GM12878 (cell line): Measurements from ENCODE around the gene FSHR. TPM values are rescaled to one million over a fixed set of nuclear protein-coding genes. Genes with fewer than 3 reads are reported as not detected.

Source experiments
- BRCA1 ChIP-seq: IDR thresholded peaks from 2 replicates; pipeline ENCODE4 v1.6.1; 2011; ENCODE audit warnings: low read depth, low read length, improper control_type of control experiment
- CBFB ChIP-seq: IDR thresholded peaks from 2 replicates; pipeline ENCODE4 v1.6.1; 2016; ENCODE audit warnings: antibody characterized with exemption, low read depth
- ESRRA ChIP-seq: IDR thresholded peaks from 2 replicates; pipeline ENCODE4 v1.6.1; 2012; ENCODE audit warnings: mild to moderate bottlenecking, low read length, improper control_type of control experiment
- HCFC1 ChIP-seq: fragments of 150-350 bp; IDR thresholded peaks from 2 replicates; pipeline ENCODE4 v1.6.1; 2014; ENCODE audit warnings: low read length
- MTA2 ChIP-seq: fragments of 450-650 bp; IDR thresholded peaks from 2 replicates; pipeline ENCODE4 v1.6.1; 2016; ENCODE audit warnings: low read depth, mild to moderate bottlenecking, moderate library complexity
- NBN ChIP-seq: fragments of 450-650 bp; IDR thresholded peaks from 2 replicates; pipeline ENCODE4 v1.6.1; 2016
- RAD51 ChIP-seq: fragments of 450-650 bp; IDR thresholded peaks from 2 replicates; pipeline ENCODE4 v1.6.1; 2016; ENCODE audit warnings: moderate library complexity, mild to moderate bottlenecking, inconsistent platforms
- TARDBP ChIP-seq: IDR thresholded peaks from 2 replicates; pipeline ENCODE4 v1.6.1; 2016; ENCODE audit warnings: borderline replicate concordance
- ZBTB40 ChIP-seq: fragments of 450-650 bp; IDR thresholded peaks from 2 replicates; pipeline ENCODE4 v1.6.1; 2016; ENCODE audit warnings: mild to moderate bottlenecking, moderate library complexity, borderline replicate concordance
- polyA plus RNA-seq, 11 experiments: library from polyadenylated mRNA; depleted of rRNA in 4 of 11; unstranded in 6 of 11; stranded (reverse) in 5 of 11; fragments of >200 nt; fragmentation: Nextera tagmentation in 4 of 11; fragmentation: Illumina TruSeq in 1 of 11; extraction: Ambion mirVana in 4 of 11; extraction: Trizol in 1 of 11; gene quantifications; 1 replicate in 1 of 11; 2 replicates in 10 of 11; pipeline versions ENCODE4 v1.2.1 to v1.2.3, GENCODE V29; 2011 to 2016; ENCODE audit warnings: inconsistent platforms in 2 of 11, missing spikeins in 2 of 11, low read depth in 1 of 11
- total RNA-seq, 4 experiments: library from RNA; depleted of rRNA in 3 of 4; stranded (reverse); fragments of >200 nt in 3 of 4; fragmentation: Illumina TruSeq in 1 of 4; extraction: Trizol in 1 of 4; gene quantifications; 2 replicates each; pipeline versions ENCODE4 v1.2.1 to v1.2.3, GENCODE V29; 2013 to 2021
- TF ChIP-seq, protein P1 (sequence below), 3 experiments: IDR thresholded peaks in 2 of 3; conservative IDR thresholded peaks in 1 of 3; 2 replicates each; pipeline ENCODE4 v1.5.1; 2011; ENCODE audit warnings: low read depth in 3 of 3, low read length in 3 of 3, mild to moderate bottlenecking in 3 of 3, control low read depth in 2 of 3, moderate library complexity in 2 of 3, inconsistent platforms in 1 of 3, mixed read lengths in 1 of 3; ENCODE audit not compliant: control insufficient read depth in 2 of 3, insufficient read depth in 1 of 3; ENCODE audit errors: extremely low read depth in 1 of 3
- TF ChIP-seq, protein P2 (sequence below): fragments of 450-650 bp; IDR thresholded peaks from 2 replicates; pipeline ENCODE4 v1.6.1; 2016; ENCODE audit warnings: mild to moderate bottlenecking

Gene FSHR
- total and polyA plus RNA-seq, 10 of the 15 experiments (the other 5 are each of a cell fraction or from before 2014, with no cell fraction given), result not detected

DNA sequence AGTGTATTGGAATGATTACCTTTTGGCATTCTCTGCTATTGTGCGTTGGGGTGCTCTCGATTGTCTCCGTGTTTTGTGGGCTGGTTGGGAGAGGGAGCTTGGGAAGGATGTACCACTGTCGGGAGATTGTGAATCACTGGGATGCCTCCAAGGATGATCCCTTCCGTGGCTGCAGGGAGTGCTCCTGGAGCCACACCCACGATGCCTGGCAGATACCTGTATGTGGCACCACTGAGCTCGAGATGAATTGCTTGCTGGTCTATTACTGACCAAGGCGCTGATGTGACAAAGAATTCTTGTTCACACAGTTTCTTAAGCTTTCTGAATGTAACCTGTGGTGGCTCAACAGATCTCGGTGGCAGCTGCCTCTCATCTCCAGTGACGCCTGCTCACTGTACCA is 239.1 kb downstream of the FSHR start (continued):
- TF ChIP-seq, protein P1, sequence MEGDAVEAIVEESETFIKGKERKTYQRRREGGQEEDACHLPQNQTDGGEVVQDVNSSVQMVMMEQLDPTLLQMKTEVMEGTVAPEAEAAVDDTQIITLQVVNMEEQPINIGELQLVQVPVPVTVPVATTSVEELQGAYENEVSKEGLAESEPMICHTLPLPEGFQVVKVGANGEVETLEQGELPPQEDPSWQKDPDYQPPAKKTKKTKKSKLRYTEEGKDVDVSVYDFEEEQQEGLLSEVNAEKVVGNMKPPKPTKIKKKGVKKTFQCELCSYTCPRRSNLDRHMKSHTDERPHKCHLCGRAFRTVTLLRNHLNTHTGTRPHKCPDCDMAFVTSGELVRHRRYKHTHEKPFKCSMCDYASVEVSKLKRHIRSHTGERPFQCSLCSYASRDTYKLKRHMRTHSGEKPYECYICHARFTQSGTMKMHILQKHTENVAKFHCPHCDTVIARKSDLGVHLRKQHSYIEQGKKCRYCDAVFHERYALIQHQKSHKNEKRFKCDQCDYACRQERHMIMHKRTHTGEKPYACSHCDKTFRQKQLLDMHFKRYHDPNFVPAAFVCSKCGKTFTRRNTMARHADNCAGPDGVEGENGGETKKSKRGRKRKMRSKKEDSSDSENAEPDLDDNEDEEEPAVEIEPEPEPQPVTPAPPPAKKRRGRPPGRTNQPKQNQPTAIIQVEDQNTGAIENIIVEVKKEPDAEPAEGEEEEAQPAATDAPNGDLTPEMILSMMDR (IDR thresholded peaks at IDR 0.05 in 2 of 3, conservative IDR thresholded peaks at IDR 0.05 in 1 of 3; ENCODE audit: control insufficient read depth in 2 of 3, extremely low read depth in 1 of 3, insufficient read depth in 1 of 3, low read depth in 3 of 3, low read length in 3 of 3), result no peak
- no peak for TF ChIP-seq ESRRA
- no peak for TF ChIP-seq MTA2
- no peak for TF ChIP-seq NBN
- TF ChIP-seq CBFB, result no peak
- no peak for TF ChIP-seq HCFC1
- TF ChIP-seq, protein P2, sequence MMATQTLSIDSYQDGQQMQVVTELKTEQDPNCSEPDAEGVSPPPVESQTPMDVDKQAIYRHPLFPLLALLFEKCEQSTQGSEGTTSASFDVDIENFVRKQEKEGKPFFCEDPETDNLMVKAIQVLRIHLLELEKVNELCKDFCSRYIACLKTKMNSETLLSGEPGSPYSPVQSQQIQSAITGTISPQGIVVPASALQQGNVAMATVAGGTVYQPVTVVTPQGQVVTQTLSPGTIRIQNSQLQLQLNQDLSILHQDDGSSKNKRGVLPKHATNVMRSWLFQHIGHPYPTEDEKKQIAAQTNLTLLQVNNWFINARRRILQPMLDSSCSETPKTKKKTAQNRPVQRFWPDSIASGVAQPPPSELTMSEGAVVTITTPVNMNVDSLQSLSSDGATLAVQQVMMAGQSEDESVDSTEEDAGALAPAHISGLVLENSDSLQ, result no peak
- no peak for TF ChIP-seq ZBTB40
- TF ChIP-seq BRCA1, result no peak
- TF ChIP-seq TARDBP, result no peak
- no peak for TF ChIP-seq RAD51
